Epithelial cell of esophagus (primary cell): ENCODE measurements around the gene ZNF575.
"Not testable (repeated sequence)": the region's sequence is repeated elsewhere in the genome, so short reads cannot be mapped to it uniquely, and the experiment has no call there.

Experiments
- DNase-seq: peaks from one replicate; pipeline ENCODE4 v3.0.0; 2010; ENCODE audit warnings: low read depth
- H3K4me3 ChIP-seq: 2 replicates; pipeline ENCODE4 v1.5.1; 2011; ENCODE audit warnings: mild to moderate bottlenecking, low read length, control low read depth
- CTCF ChIP-seq: IDR thresholded peaks from 2 replicates; pipeline ENCODE4 v1.5.1; 2011; ENCODE audit warnings: low read depth, mild to moderate bottlenecking, low read length, control low read depth, inconsistent platforms; ENCODE audit not compliant: insufficient read depth; ENCODE audit errors: missing control alignments

ZNF575 gene

GRCh38 chr19:43511324-43511723 lies 21.7 kb upstream of the ZNF575 start:
- no peak for DNase-seq
- TF ChIP-seq CTCF, result no peak
- H3K4me3 ChIP-seq, result no peak overlapping the region

- H3K4me3 ChIP-seq, DNase-seq: not testable (repeated sequence)
These were observed 20.6 kb upstream of the ZNF575 start for GRCh38 chr19:43512399-43512798.

- no peak for TF ChIP-seq CTCF
- no peak overlapping the region for H3K4me3 ChIP-seq
- peak; percentile 79 for DNase-seq
These were observed 14.9 kb upstream of the ZNF575 start for GRCh38 chr19:43518051-43518450.

GRCh38 chr19:43519436-43520088 lies 13.4 kb upstream of the ZNF575 start:
- H3K4me3 ChIP-seq, result no peak overlapping the region
- TF ChIP-seq CTCF, result peak; percentile 90
- peak; percentile 99 for DNase-seq

- no peak for TF ChIP-seq CTCF
- peak; percentile 48 for DNase-seq
- no peak overlapping the region for H3K4me3 ChIP-seq
These were observed 10.1 kb upstream of the ZNF575 start for GRCh38 chr19:43522929-43523328.

GRCh38 chr19:43523696-43524095 lies 9.3 kb upstream of the ZNF575 start:
- not testable (repeated sequence) for H3K4me3 ChIP-seq
- peak; percentile 31 for DNase-seq

- peak overlapping the region; percentile 83 for H3K4me3 ChIP-seq
- peak; percentile 90 for DNase-seq
- no peak for TF ChIP-seq CTCF
These were observed 7.8 kb upstream of the ZNF575 start for GRCh38 chr19:43524922-43525835.
